Hematopoietic multipotent progenitor cell treated with erythropoietin and hydrocortisone succinate and interleukin-3 and kit ligand, for 4 days (in vitro differentiated cells): ENCODE data around the gene ROR2.
"Not testable (repeated sequence)": the region's sequence is repeated elsewhere in the genome, so short reads cannot be mapped to it uniquely, and the experiment has no call there.

Experiments used
- DNase-seq: peaks from one replicate; pipeline ENCODE4 v3.0.0-alpha.2; 2015

ROR2 gene

GRCh38 chr9:91547081-91547480 is 402.9 kb downstream of the ROR2 start:
- DNase-seq = no peak

- DNase-seq = no peak
Observed at GRCh38 chr9:91546574-91546973, 403.5 kb downstream of the ROR2 start.

DNA sequence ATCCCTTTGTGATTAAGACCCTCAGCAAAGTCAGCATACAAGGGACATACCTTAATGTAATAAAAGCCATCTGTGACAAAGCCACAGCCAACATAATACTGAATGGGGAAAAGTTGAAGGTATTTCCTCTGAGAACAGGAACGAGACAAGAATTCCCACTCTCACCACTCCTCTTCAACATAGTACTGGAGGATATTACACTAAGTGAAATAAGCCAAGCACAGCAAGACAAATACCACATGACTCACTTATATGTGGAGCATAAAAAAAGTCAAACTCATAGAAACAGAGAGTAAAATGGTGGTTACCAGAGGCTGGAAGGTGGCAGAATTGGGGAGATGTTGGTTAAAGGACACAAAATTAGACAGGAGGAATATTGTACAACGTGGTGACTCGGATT is 408.3 kb downstream of the ROR2 start:
- DNase-seq = no peak

GRCh38 chr9:91540506-91540905 is 409.5 kb downstream of the ROR2 start:
- DNase-seq = not testable (repeated sequence)

DNA sequence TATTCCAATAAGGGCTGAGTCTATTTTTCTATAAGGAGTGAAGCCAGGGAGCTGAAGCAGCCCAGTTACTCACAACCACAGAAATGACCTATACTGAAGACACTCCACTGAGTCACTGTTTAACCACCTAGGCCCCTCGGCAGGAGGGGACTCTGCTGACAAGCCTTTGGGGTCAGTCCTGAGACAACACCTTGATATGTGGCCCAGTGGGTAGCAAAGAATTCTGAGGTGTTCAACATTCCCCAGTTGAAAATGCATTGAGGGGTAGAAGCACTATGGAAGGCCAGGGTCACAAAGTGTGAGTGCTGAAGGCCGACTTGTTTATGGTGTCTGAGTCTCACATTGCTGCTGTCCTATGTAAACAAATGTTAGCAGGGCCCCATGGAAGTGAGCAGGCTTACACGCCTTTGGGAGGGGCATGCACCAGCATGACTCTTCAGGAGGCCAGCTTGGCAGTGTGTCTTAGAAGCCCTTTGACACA is 413.8 kb downstream of the ROR2 start:
- DNase-seq = no peak

- no peak for DNase-seq
Observed at GRCh38 chr9:91534374-91534773, 415.7 kb downstream of the ROR2 start.

DNA sequence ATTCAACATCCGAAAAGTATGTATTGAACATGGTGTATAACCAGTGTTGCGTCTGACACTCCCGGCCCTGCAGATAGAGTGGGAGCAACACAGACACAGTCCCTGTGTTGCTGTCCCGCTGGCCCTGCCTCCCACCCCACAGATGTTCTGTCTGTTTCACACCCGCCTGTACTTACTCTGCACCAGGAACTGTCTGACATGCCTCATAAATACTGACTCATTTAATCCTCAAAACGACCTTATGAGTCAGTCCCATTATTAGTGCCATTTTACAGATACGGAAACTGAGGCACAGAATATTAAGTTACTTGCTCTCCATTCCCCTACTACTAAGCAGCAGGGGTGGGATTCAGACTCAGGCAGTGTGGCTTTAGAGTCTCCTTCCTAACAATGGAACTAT is 416.6 kb downstream of the ROR2 start:
- no peak for DNase-seq

GRCh38 chr9:91532325-91532724 is 417.7 kb downstream of the ROR2 start:
- no peak for DNase-seq

GRCh38 chr9:91530829-91531228 is 419.2 kb downstream of the ROR2 start:
- no peak for DNase-seq

GRCh38 chr9:91522481-91522880 is 427.5 kb downstream of the ROR2 start:
- no peak for DNase-seq

GRCh38 chr9:91519520-91520277 is 430.3 kb downstream of the ROR2 start:
- DNase-seq = no peak

GRCh38 chr9:91518462-91518861 is 431.6 kb downstream of the ROR2 start:
- no peak for DNase-seq

DNA sequence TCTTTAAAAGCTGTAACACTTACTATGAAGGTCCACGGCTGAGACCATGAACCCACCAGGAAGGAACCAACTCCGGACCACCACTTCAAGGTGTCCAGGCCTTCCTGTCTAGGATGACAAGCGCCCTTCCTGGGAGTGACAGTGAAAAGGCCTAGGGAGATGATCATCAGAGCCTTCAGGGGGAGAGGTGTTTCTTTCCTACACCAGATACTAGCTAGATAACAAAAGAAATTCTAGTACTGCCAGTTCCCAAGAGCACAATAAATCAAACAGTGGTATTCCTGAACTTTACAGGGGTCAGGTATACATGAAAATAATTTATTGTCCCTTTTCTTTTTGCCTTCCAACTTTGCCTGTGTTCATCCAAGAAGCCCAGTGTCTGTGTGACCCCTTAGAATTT is 432.2 kb downstream of the ROR2 start:
- no peak for DNase-seq

GRCh38 chr9:91517332-91517731 is 432.7 kb downstream of the ROR2 start:
- DNase-seq = not testable (repeated sequence)

- no peak for DNase-seq
Observed at GRCh38 chr9:91516777-91517176, 433.3 kb downstream of the ROR2 start.

- DNase-seq = no peak
Observed at GRCh38 chr9:91516081-91516480, 433.9 kb downstream of the ROR2 start.

GRCh38 chr9:91515074-91515687 is 434.8 kb downstream of the ROR2 start:
- DNase-seq = peak; percentile 37
